ENCODE results near the gene PRDM2. TPM values are rescaled to one million over a fixed set of nuclear protein-coding genes. Genes with fewer than 3 reads are reported as not detected.

The PRDM2 gene
- total and polyA plus RNA-seq, 7 donors = 6.7 to 53.2 (median 34.6) TPM

GRCh38 chr1:13794231-13795187, 94.5 kb downstream of the PRDM2 start:
- H3K4me1 ChIP-seq = peaks cover 0 to 20% (median 15%) of the 10 kb centered on the region in 4 donors
- DNase-seq = no peak
- H3K9me3 ChIP-seq = no peaks in the 10 kb centered on the region
- intact Hi-C loops (cut with DNase I) = no loop called here
- TF ChIP-seq EP300 (IDR thresholded peaks at IDR 0.05) (no peak), POLR2AphosphoS5 (IDR thresholded peaks at IDR 0.05) (no peak), CTCF (IDR thresholded peaks at IDR 0.05) (no peak), POLR2A (IDR thresholded peaks at IDR 0.05) (no peak)
- WGBS, 2 donors = 88 to 90% methylated on average over 8 of the region's 8 CpGs
- H3K27me3 ChIP-seq = no peaks in the 10 kb centered on the region
- no peak overlapping the region for H3K27ac ChIP-seq
- H3K4me3 ChIP-seq = no peak overlapping the region
- peaks cover 0 to 18% (median 3%) of the 10 kb centered on the region in 4 donors for H3K36me3 ChIP-seq

- H3K4me1 ChIP-seq = peaks cover 0 to 12% (median 7%) of the 10 kb centered on the region in 4 donors
- H3K27ac ChIP-seq = no peak overlapping the region
- no peak for DNase-seq
- H3K27me3 ChIP-seq = no peaks in the 10 kb centered on the region
- WGBS, 2 donors = 28 to 60% methylated on average over 6 of the region's 6 CpGs
- TF ChIP-seq POLR2AphosphoS5 (IDR thresholded peaks at IDR 0.05) (no peak), CTCF (IDR thresholded peaks at IDR 0.05) (no peak), EP300 (IDR thresholded peaks at IDR 0.05) (no peak), POLR2A (IDR thresholded peaks at IDR 0.05) (no peak)
- H3K9me3 ChIP-seq = no peaks in the 10 kb centered on the region
- no peak overlapping the region for H3K4me3 ChIP-seq
- intact Hi-C loops (cut with DNase I) = no loop called here
- peaks cover 0 to 14% (median 3%) of the 10 kb centered on the region in 4 donors for H3K36me3 ChIP-seq
Measured at GRCh38 chr1:13797397-13797796, 97.4 kb downstream of the PRDM2 start.

- Histone ChIP-seq H3K36me3 (peaks cover 0 to 14% (median 3%) of the 10 kb centered on the region in 4 donors), H3K9me3 (no peaks in the 10 kb centered on the region), H3K27ac (no peak overlapping the region), H3K4me1 (peaks cover 0 to 5% (median under 1%) of the 10 kb centered on the region in 4 donors), H3K4me3 (no peak overlapping the region), H3K27me3 (no peaks in the 10 kb centered on the region)
- no peak for DNase-seq
- 95 to 97% methylated on average over 5 of the region's 5 CpGs for WGBS, 2 donors
- TF ChIP-seq POLR2AphosphoS5 (IDR thresholded peaks at IDR 0.05) (no peak), CTCF (IDR thresholded peaks at IDR 0.05) (no peak), EP300 (IDR thresholded peaks at IDR 0.05) (no peak), POLR2A (IDR thresholded peaks at IDR 0.05) (no peak)
- intact Hi-C loops (cut with DNase I) = no loop called here
Measured at GRCh38 chr1:13798120-13798519, 98.1 kb downstream of the PRDM2 start.

GRCh38 chr1:13799502-13800283, 99.7 kb downstream of the PRDM2 start:
- 48 to 82% methylated on average over 10 of the region's 10 CpGs for whole genome bisulfite sequencing, 2 donors
- DNase-seq = no peak
- H3K4me1 ChIP-seq = peaks cover 0 to 3% (median 0%) of the 10 kb centered on the region in 4 donors
- intact Hi-C loops (cut with DNase I) = no loop called here
- no peaks in the 10 kb centered on the region for H3K27me3 ChIP-seq
- no peak overlapping the region for H3K4me3 ChIP-seq
- no peak overlapping the region for H3K27ac ChIP-seq
- TF ChIP-seq CTCF (IDR thresholded peaks at IDR 0.05) (no peak), POLR2AphosphoS5 (IDR thresholded peaks at IDR 0.05) (no peak)
- H3K36me3 ChIP-seq = peaks cover 0 to 5% (median 1%) of the 10 kb centered on the region in 4 donors
- H3K9me3 ChIP-seq = no peaks in the 10 kb centered on the region

Measured in sigmoid colon (tissue), 7 donors.